ENCODE data around the gene KIFAP3. TPM values are rescaled to one million over a fixed set of nuclear protein-coding genes. Genes with fewer than 3 reads are reported as not detected.

Gene KIFAP3
- total RNA-seq, 1 donor from 2014 or later: 12.6 TPM

- H3K4me3 ChIP-seq: no peak overlapping the region
- no peak for DNase-seq (ENCODE audit: low spot score in 2 of 2)
- no peak overlapping the region for H3K27ac ChIP-seq
- TF ChIP-seq CTCF (IDR thresholded peaks at IDR 0.05): no peak
- intact Hi-C loops (cut with DNase I): no loop called here
- H3K4me1 ChIP-seq: peaks cover 0 to 3% of the 10 kb centered on the region in 2 donors
- peaks cover 0 to 4% of the 10 kb centered on the region in 2 donors for H3K36me3 ChIP-seq
- H3K27me3 ChIP-seq: no peaks in the 10 kb centered on the region
- H3K9me3 ChIP-seq: no peaks in the 10 kb centered on the region
Observed at GRCh38 chr1:169946206-169946605, 128.3 kb downstream of the KIFAP3 start.

GRCh38 chr1:169945181-169945580 lies 129.3 kb downstream of the KIFAP3 start:
- H3K27ac ChIP-seq: no peak overlapping the region
- H3K4me1 ChIP-seq: peaks cover 0 to 3% of the 10 kb centered on the region in 2 donors
- no peaks in the 10 kb centered on the region for H3K9me3 ChIP-seq
- H3K4me3 ChIP-seq: no peak overlapping the region
- no peak for TF ChIP-seq CTCF (IDR thresholded peaks at IDR 0.05)
- H3K36me3 ChIP-seq: peaks cover 0 to 4% of the 10 kb centered on the region in 2 donors
- no peaks in the 10 kb centered on the region for H3K27me3 ChIP-seq
- DNase-seq (ENCODE audit: low spot score in 2 of 2): no peak
- intact Hi-C loops (cut with DNase I): no loop called here

- no peak overlapping the region for H3K27ac ChIP-seq
- no peak overlapping the region for H3K4me3 ChIP-seq
- no peak for DNase-seq (ENCODE audit: low spot score in 2 of 2)
- peaks cover 0 to 4% of the 10 kb centered on the region in 2 donors for H3K36me3 ChIP-seq
- no peaks in the 10 kb centered on the region for H3K9me3 ChIP-seq
- intact Hi-C loops (cut with DNase I): no loop called here
- no peaks in the 10 kb centered on the region for H3K27me3 ChIP-seq
- no peak for TF ChIP-seq CTCF (IDR thresholded peaks at IDR 0.05)
- H3K4me1 ChIP-seq: peaks cover 0 to 3% of the 10 kb centered on the region in 2 donors
Observed at GRCh38 chr1:169944621-169945020, 129.9 kb downstream of the KIFAP3 start.

GRCh38 chr1:169943963-169944526 lies 130.4 kb downstream of the KIFAP3 start:
- no peak overlapping the region for H3K4me3 ChIP-seq
- no peaks in the 10 kb centered on the region for H3K27me3 ChIP-seq
- TF ChIP-seq CTCF (IDR thresholded peaks at IDR 0.05): no peak
- intact Hi-C loops (cut with DNase I): no loop called here
- no peak for DNase-seq (ENCODE audit: low spot score in 2 of 2)
- H3K9me3 ChIP-seq: no peaks in the 10 kb centered on the region
- peaks cover 0 to 4% of the 10 kb centered on the region in 2 donors for H3K36me3 ChIP-seq
- H3K4me1 ChIP-seq: peaks cover 0 to 3% of the 10 kb centered on the region in 2 donors
- H3K27ac ChIP-seq: no peak overlapping the region

- H3K4me1 ChIP-seq: peaks cover 0 to 3% of the 10 kb centered on the region in 2 donors
- TF ChIP-seq CTCF (IDR thresholded peaks at IDR 0.05): no peak
- peaks cover 0 to 4% of the 10 kb centered on the region in 2 donors for H3K36me3 ChIP-seq
- H3K27ac ChIP-seq: no peak overlapping the region
- intact Hi-C loops (cut with DNase I): no loop called here
- no peak for DNase-seq (ENCODE audit: low spot score in 2 of 2)
- H3K9me3 ChIP-seq: no peaks in the 10 kb centered on the region
- H3K4me3 ChIP-seq: no peak overlapping the region
- no peaks in the 10 kb centered on the region for H3K27me3 ChIP-seq
Observed at GRCh38 chr1:169941982-169942830, 132.3 kb downstream of the KIFAP3 start.
